ENCODE results near the gene ARRDC2. TPM values are rescaled to one million over a fixed set of nuclear protein-coding genes. Genes with fewer than 3 reads are reported as not detected.

Gene ARRDC2
- total and polyA plus RNA-seq, 2 donors from 2014 or later, result 20.8 to 68.4 TPM

DNA sequence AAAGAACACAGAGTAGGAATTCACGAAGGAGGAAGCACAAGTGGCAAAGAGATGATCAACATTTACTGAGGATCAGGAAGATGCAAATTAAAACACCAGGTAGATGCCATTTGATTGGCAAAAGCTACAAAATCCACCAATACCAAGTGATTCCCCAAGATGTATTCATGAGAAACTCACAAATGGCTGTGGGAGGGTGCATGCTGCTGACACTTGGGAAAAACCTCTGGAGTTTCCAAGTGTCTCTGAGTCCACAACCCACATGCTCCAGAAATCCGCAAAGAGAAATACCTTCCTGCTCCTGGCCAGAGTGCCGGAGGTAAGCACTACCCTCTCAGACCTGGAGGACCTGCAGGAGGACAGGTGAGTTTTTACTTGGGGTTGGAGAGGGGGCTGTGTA, 35.7 kb downstream of the ARRDC2 start:
- Histone ChIP-seq H3K4me3 (ENCODE audit: low read length in 3 of 3) (no peak overlapping the region), H3K27me3 (ENCODE audit: control insufficient read depth, insufficient read depth, low read length) (no peaks in the 10 kb centered on the region), H3K9me3 (ENCODE audit: control insufficient read depth in 2 of 3, insufficient read depth in 1 of 3, low read length in 3 of 3) (peaks cover 0 to 2% (median 0%) of the 10 kb centered on the region in 3 donors), H3K4me1 (ENCODE audit: control insufficient read depth in 2 of 3, insufficient read depth in 2 of 3, low read depth in 1 of 3, low read length in 3 of 3) (peaks cover 0 to 6% (median 5%) of the 10 kb centered on the region in 3 donors), H3K36me3 (ENCODE audit: control insufficient read depth in 2 of 3, insufficient read depth in 3 of 3, low read length in 3 of 3) (no peaks in the 10 kb centered on the region), H3K9ac (ENCODE audit: low read length in 3 of 3) (no peak overlapping the region), H3K27ac (ENCODE audit: low read depth in 2 of 2, low read length in 2 of 2) (no peak overlapping the region)
- intact Hi-C loops (cut with DNase I), result no loop called here
- TF ChIP-seq, protein P1, sequence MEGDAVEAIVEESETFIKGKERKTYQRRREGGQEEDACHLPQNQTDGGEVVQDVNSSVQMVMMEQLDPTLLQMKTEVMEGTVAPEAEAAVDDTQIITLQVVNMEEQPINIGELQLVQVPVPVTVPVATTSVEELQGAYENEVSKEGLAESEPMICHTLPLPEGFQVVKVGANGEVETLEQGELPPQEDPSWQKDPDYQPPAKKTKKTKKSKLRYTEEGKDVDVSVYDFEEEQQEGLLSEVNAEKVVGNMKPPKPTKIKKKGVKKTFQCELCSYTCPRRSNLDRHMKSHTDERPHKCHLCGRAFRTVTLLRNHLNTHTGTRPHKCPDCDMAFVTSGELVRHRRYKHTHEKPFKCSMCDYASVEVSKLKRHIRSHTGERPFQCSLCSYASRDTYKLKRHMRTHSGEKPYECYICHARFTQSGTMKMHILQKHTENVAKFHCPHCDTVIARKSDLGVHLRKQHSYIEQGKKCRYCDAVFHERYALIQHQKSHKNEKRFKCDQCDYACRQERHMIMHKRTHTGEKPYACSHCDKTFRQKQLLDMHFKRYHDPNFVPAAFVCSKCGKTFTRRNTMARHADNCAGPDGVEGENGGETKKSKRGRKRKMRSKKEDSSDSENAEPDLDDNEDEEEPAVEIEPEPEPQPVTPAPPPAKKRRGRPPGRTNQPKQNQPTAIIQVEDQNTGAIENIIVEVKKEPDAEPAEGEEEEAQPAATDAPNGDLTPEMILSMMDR (IDR thresholded peaks at IDR 0.05; ENCODE audit: borderline replicate concordance, extremely low read depth, insufficient read depth), result no peak
- DNase-seq (no peak), FAIRE-seq (no peak)

DNA sequence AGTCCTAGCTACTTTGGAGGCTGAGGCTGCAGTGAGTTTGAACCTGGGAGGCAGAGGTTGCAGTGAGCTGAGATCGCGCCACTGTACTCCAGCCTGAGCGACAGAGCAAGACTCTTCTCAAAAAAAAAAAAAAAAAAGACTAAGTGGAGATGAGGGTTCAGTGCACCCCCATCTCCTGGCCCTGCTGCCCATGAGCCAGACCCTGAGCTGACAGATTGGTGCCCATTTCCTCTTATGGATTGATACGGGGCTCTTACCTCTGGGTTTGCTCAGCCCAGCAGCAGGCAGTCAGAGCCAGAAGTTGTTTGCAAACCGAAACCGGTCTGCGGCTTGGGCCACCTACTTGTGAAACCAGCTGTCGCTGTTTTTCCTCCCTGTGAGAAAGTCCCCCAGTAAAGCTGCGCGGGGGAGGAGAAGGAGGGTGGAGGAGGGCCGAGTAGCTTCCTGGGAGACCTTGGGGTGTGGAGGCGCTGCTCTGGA, 36.9 kb downstream of the ARRDC2 start:
- intact Hi-C loops (cut with DNase I), result no loop called here
- Histone ChIP-seq H3K4me1 (ENCODE audit: control insufficient read depth in 2 of 3, insufficient read depth in 2 of 3, low read depth in 1 of 3, low read length in 3 of 3) (peaks cover 0 to 8% (median 7%) of the 10 kb centered on the region in 3 donors), H3K4me3 (ENCODE audit: low read length in 3 of 3) (peak overlapping the region; percentile 24 to 58 (median 51)), H3K36me3 (ENCODE audit: control insufficient read depth in 2 of 3, insufficient read depth in 3 of 3, low read length in 3 of 3) (no peaks in the 10 kb centered on the region), H3K9ac (ENCODE audit: low read length in 3 of 3) (peak overlapping the region in 1 of 3 donors; percentile 55), H3K9me3 (ENCODE audit: control insufficient read depth in 2 of 3, insufficient read depth in 1 of 3, low read length in 3 of 3) (peaks cover 0 to 2% (median 0%) of the 10 kb centered on the region in 3 donors), H3K27me3 (ENCODE audit: control insufficient read depth, insufficient read depth, low read length) (no peaks in the 10 kb centered on the region), H3K27ac (ENCODE audit: low read depth in 2 of 2, low read length in 2 of 2) (peak overlapping the region; percentile 20 to 80)
- peak; percentile 66 to 95 (median 79) for DNase-seq
- TF ChIP-seq, protein P1 (IDR thresholded peaks at IDR 0.05; ENCODE audit: borderline replicate concordance, extremely low read depth, insufficient read depth), result no peak
- FAIRE-seq, result no peak

DNA sequence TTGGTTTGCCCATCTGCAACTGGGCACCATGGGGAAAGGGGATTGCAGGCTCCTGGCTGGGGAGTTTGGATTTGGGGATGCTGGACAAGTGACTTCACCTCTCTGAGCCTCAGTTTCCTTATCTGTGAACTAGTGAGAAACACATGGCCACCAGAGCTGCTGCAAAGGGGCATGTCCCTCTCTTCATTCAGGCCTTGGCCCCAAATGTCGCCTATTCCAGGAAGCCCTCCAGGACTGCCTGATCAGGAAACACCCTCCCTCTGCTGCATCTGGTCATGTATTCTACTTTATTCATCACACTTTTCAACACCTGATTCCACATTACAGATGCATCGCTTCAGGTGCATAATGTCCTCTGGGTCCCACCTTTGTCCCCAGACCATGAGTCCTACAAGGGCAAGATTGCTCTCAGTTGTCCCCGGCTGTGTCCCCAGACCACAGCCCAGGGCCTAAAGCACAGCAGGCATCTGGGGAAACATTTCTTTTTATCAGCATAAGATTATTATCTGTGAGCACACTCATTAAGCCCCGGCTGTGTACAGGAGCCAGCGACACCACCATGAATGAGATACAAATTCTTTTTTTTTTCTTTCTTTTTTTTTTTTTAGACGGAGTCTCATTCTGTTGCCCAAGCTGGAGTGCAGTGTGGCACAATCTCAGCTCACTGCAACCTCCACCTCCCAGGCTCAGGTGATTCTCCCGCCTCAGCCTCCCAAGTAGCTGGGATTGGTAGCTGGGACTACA, 37.5 kb downstream of the ARRDC2 start:
- Histone ChIP-seq H3K9me3 (ENCODE audit: control insufficient read depth in 2 of 3, insufficient read depth in 1 of 3, low read length in 3 of 3) (peaks cover 0 to 2% (median 0%) of the 10 kb centered on the region in 3 donors), H3K4me3 (ENCODE audit: low read length in 3 of 3) (peak overlapping the region; percentile 24 to 58 (median 51)), H3K27me3 (ENCODE audit: control insufficient read depth, insufficient read depth, low read length) (no peaks in the 10 kb centered on the region), H3K36me3 (ENCODE audit: control insufficient read depth in 2 of 3, insufficient read depth in 3 of 3, low read length in 3 of 3) (no peaks in the 10 kb centered on the region), H3K27ac (ENCODE audit: low read depth in 2 of 2, low read length in 2 of 2) (peak overlapping the region; percentile 20 to 80), H3K9ac (ENCODE audit: low read length in 3 of 3) (peak overlapping the region in 1 of 3 donors; percentile 55), H3K4me1 (ENCODE audit: control insufficient read depth in 2 of 3, insufficient read depth in 2 of 3, low read depth in 1 of 3, low read length in 3 of 3) (peaks cover 0 to 8% (median 7%) of the 10 kb centered on the region in 3 donors)
- DNase-seq (no peak), FAIRE-seq (no peak)
- intact Hi-C loops (cut with DNase I), result no loop called here
- TF ChIP-seq, protein P1 (IDR thresholded peaks at IDR 0.05; ENCODE audit: borderline replicate concordance, extremely low read depth, insufficient read depth), result no peak

Measured in kidney (tissue), 14 donors.